OCI-LY1 (cell line): ENCODE measurements around the gene RFC5.

Experiments used
- H2AFZ ChIP-seq: fragments of 200-600 bp; sonication (generic), shearing (Covaris generic); 2 replicates; pipeline ENCODE4 v1.6.0; 2014; ENCODE audit warnings: antibody characterized with exemption, mild to moderate bottlenecking, low read length
- H3F3A ChIP-seq: fragments of 200-600 bp; sonication (generic), shearing (Covaris generic); 2 replicates; pipeline ENCODE4 v1.6.0; 2014; ENCODE audit warnings: mild to moderate bottlenecking, antibody characterized with exemption, low read length, moderate library complexity; ENCODE audit not compliant: insufficient read depth
- H3K27ac ChIP-seq: fragments of 200-600 bp; sonication (generic); 2 replicates; pipeline ENCODE4 v1.5.1; 2014; ENCODE audit warnings: low read length, mixed run types, mild to moderate bottlenecking, low read depth; ENCODE audit not compliant: poor library complexity, severe bottlenecking
- H3K27me3 ChIP-seq: fragments of 200-600 bp; sonication (generic); 2 replicates; pipeline ENCODE4 v1.6.0; 2014; ENCODE audit warnings: antibody characterized with exemption, mild to moderate bottlenecking, low read length, moderate library complexity; ENCODE audit not compliant: insufficient read depth
- H3K36me3 ChIP-seq: fragments of 200-600 bp; sonication (generic); 2 replicates; pipeline ENCODE4 v1.6.1; 2014; ENCODE audit warnings: mild to moderate bottlenecking, antibody characterized with exemption, low read length, moderate library complexity, mixed read lengths; ENCODE audit not compliant: insufficient read depth
- H3K4me1 ChIP-seq: fragments of 200-600 bp; sonication (generic); 2 replicates; pipeline ENCODE4 v1.5.1; 2014; ENCODE audit warnings: mild to moderate bottlenecking, low read length, moderate library complexity; ENCODE audit not compliant: insufficient read depth, severe bottlenecking
- H3K4me2 ChIP-seq: fragments of 200-600 bp; sonication (generic), shearing (Covaris generic); 2 replicates; pipeline ENCODE4 v1.6.1; 2014; ENCODE audit warnings: low read length
- H3K4me3 ChIP-seq: fragments of 200-600 bp; sonication (generic); 2 replicates; pipeline ENCODE4 v1.5.1; 2014; ENCODE audit warnings: low read length, low read depth, mild to moderate bottlenecking, mixed read lengths; ENCODE audit not compliant: poor library complexity, severe bottlenecking
- H3K79me2 ChIP-seq: fragments of 200-600 bp; shearing (Covaris generic); 2 replicates; pipeline ENCODE4 v1.6.1; 2016; ENCODE audit warnings: mixed run types, low read length, mixed read lengths; ENCODE audit not compliant: insufficient read depth
- H3K9ac ChIP-seq: fragments of 200-600 bp; sonication (generic), shearing (Covaris generic); 2 replicates; pipeline ENCODE4 v1.6.1; 2014; ENCODE audit warnings: mild to moderate bottlenecking, low read length, mixed read lengths
- H3K9me2 ChIP-seq: fragments of 200-600 bp; sonication (generic), shearing (Covaris generic); 2 replicates; pipeline ENCODE4 v1.6.1; 2014; ENCODE audit warnings: low read depth, mild to moderate bottlenecking, low read length, mixed read lengths
- H3K9me3 ChIP-seq: fragments of 200-600 bp; shearing (Covaris generic); 2 replicates; pipeline ENCODE4 v1.6.1; 2014; ENCODE audit warnings: low read length, mixed read lengths
- H4K20me1 ChIP-seq: fragments of 200-600 bp; sonication (generic), shearing (Covaris generic); 2 replicates; pipeline ENCODE4 v1.6.0; 2016; ENCODE audit warnings: mild to moderate bottlenecking, low read length; ENCODE audit not compliant: insufficient read depth
- EZH2 ChIP-seq: fragments of 200-600 bp; sonication (generic), shearing (Covaris generic); IDR thresholded peaks from 2 replicates; pipeline ENCODE4 v1.8.0; 2017; ENCODE audit warnings: borderline replicate concordance, mixed run types, mild to moderate bottlenecking, antibody characterized with exemption, low read length, moderate library complexity, mixed read lengths
- TF ChIP-seq, protein P1 (sequence below): fragments of 200-600 bp; sonication (generic), shearing (Covaris generic); IDR thresholded peaks from 2 replicates; pipeline ENCODE4 v1.5.1; 2017; ENCODE audit warnings: mild to moderate bottlenecking, antibody characterized with exemption, low read length, moderate library complexity, mixed read lengths

The RFC5 gene

DNA sequence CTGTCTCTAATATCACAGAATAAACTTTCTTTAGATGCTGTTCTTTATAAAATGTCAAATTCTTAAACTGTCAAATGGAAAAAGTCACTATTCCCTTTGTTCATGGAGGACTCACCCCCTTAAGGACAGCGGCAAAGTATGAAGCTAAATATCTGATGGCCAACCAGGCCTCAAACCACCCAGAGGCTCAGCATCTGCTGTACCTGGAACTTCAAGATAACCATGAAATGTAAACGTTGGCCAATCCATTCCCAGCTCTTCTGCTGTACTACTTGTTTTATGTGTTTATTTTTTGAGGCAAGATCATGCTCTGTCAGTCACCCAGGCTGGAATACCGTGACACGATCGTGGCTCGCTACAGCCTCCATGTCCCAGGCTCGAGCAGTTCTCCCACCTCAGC lies 15.7 kb downstream of the RFC5 start:
- Histone ChIP-seq H3F3A (no peaks in the 10 kb centered on the region), H3K9me2 (no peaks in the 10 kb centered on the region), H2AFZ (no peak overlapping the region), H3K4me1 (no peaks in the 10 kb centered on the region), H3K9me3 (no peaks in the 10 kb centered on the region), H4K20me1 (no peaks in the 10 kb centered on the region), H3K27ac (no peak overlapping the region), H3K79me2 (no peaks in the 10 kb centered on the region), H3K4me3 (no peak overlapping the region), H3K9ac (no peak overlapping the region), H3K36me3 (peaks cover 83% of the 10 kb centered on the region), H3K4me2 (no peak overlapping the region), H3K27me3 (no peaks in the 10 kb centered on the region)
- TF ChIP-seq EZH2 = no peak
- TF ChIP-seq, protein P1, sequence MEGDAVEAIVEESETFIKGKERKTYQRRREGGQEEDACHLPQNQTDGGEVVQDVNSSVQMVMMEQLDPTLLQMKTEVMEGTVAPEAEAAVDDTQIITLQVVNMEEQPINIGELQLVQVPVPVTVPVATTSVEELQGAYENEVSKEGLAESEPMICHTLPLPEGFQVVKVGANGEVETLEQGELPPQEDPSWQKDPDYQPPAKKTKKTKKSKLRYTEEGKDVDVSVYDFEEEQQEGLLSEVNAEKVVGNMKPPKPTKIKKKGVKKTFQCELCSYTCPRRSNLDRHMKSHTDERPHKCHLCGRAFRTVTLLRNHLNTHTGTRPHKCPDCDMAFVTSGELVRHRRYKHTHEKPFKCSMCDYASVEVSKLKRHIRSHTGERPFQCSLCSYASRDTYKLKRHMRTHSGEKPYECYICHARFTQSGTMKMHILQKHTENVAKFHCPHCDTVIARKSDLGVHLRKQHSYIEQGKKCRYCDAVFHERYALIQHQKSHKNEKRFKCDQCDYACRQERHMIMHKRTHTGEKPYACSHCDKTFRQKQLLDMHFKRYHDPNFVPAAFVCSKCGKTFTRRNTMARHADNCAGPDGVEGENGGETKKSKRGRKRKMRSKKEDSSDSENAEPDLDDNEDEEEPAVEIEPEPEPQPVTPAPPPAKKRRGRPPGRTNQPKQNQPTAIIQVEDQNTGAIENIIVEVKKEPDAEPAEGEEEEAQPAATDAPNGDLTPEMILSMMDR = no peak

DNA sequence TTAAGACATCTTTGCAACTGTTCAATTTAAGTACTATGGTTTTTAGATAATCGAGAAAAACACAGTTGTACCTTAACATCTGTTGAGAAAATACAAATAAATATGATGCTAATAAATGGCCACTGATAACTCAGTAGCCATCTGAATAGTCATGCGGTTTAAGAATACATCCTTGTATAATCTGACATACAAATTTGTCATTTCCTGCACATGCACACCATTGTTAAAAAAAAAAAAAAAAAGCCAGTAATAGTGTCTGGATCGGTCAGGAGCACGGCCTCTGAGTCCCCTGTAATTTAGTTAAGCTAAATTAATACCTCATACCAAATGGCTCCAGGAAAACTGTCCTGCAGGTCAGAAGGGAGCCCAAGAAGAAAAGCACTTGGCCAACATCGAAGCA lies 16.8 kb downstream of the RFC5 start:
- Histone ChIP-seq H3K9ac (no peak overlapping the region), H3K27ac (no peak overlapping the region), H3F3A (no peaks in the 10 kb centered on the region), H4K20me1 (no peaks in the 10 kb centered on the region), H3K36me3 (peaks cover 74% of the 10 kb centered on the region), H3K9me2 (no peaks in the 10 kb centered on the region), H3K79me2 (no peaks in the 10 kb centered on the region), H3K4me3 (no peak overlapping the region), H3K9me3 (no peaks in the 10 kb centered on the region), H3K4me2 (no peak overlapping the region), H2AFZ (no peak overlapping the region), H3K4me1 (no peaks in the 10 kb centered on the region), H3K27me3 (no peaks in the 10 kb centered on the region)
- TF ChIP-seq, protein P1 = no peak
- TF ChIP-seq EZH2 = no peak

DNA sequence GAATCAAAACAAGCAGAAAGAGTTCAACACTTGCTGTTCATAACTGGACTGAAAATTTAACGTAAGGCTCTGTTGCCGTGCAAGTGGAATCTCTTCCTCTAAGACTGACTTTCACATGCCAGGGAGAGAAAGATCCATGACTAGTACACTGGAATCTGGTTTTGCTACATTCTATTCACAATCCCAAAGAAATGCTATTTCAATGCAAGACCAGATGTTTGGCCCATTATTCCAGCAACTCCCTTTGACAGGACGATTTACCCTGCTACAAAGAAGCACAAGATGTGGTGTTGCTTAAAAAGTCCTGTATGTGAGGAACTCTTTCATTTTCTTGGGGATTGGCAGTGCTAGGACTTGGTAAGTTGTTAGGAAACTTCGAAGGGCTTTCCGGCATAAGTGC lies 17.4 kb downstream of the RFC5 start:
- no peak for TF ChIP-seq EZH2
- TF ChIP-seq, protein P1 = no peak
- Histone ChIP-seq H3K27me3 (no peaks in the 10 kb centered on the region), H4K20me1 (no peaks in the 10 kb centered on the region), H3K79me2 (no peaks in the 10 kb centered on the region), H3K4me2 (no peak overlapping the region), H3K27ac (no peak overlapping the region), H3F3A (no peaks in the 10 kb centered on the region), H3K36me3 (peaks cover 70% of the 10 kb centered on the region), H3K4me1 (no peaks in the 10 kb centered on the region), H3K9me2 (no peaks in the 10 kb centered on the region), H2AFZ (no peak overlapping the region), H3K4me3 (no peak overlapping the region), H3K9ac (no peak overlapping the region), H3K9me3 (no peaks in the 10 kb centered on the region)
